Tibial nerve (tissue), 3 donors: ENCODE measurements around the gene PACSIN3.

Experiments
- CTCF ChIP-seq, 5 experiments: fragments of 200-600 bp in 3 of 5; fragments of 450-650 bp in 2 of 5; sonication (generic) in 3 of 5; IDR thresholded peaks; one replicate each; pipeline ENCODE4 v1.5.1; 2016 to 2019; ENCODE audit warnings: antibody characterized with exemption in 5 of 5, mild to moderate bottlenecking in 3 of 5, moderate library complexity in 2 of 5
- POLR2A ChIP-seq, 2 donors: fragments of 450-650 bp; IDR thresholded peaks; one replicate each; pipeline ENCODE4 v1.6.1; 2017; ENCODE audit warnings: antibody characterized with exemption in 2 of 2, mild to moderate bottlenecking in 2 of 2, moderate library complexity in 2 of 2

- TF ChIP-seq CTCF (IDR thresholded peaks at IDR 0.05) (no peak), POLR2A (IDR thresholded peaks at IDR 0.05) (no peak)
Measured at GRCh38 chr11:47189100-47189834, 3.0 kb upstream of the PACSIN3 start.
